NT2/D1 (cell line): ENCODE results near the gene EGLN3.

Experiments used
- SUZ12 ChIP-seq: IDR thresholded peaks from 2 replicates; pipeline ENCODE4 v1.6.1; 2011; ENCODE audit not compliant: insufficient read length, insufficient read depth; ENCODE audit errors: extremely low read depth
- YY1 ChIP-seq: IDR thresholded peaks from 2 replicates; pipeline ENCODE4 v1.6.1; 2011; ENCODE audit not compliant: insufficient read length, insufficient read depth
- ZNF274 ChIP-seq: IDR thresholded peaks from 2 replicates; pipeline ENCODE4 v1.6.1; 2011; ENCODE audit warnings: mild to moderate bottlenecking, low read depth, low read length

- TF ChIP-seq ZNF274 (no peak), YY1 (no peak), SUZ12 (no peak)
These were observed 43.9 kb downstream of the EGLN3 start for GRCh38 chr14:33906968-33907367.
